Inferior parietal cortex (tissue), 1 donor: ENCODE data around the gene SPTSSA.
"Not testable (repeated sequence)": the region's sequence is repeated elsewhere in the genome, so short reads cannot be mapped to it uniquely, and the experiment has no call there.

Experiments used
- DNase-seq: peaks from one replicate; pipeline ENCODE4 v3.0.0-alpha.2; 2016; ENCODE audit errors: extremely low spot score

Gene SPTSSA

GRCh38 chr14:34426313-34427295 is 35.4 kb downstream of the SPTSSA start:
- no peak for DNase-seq

GRCh38 chr14:34425095-34425851 is 36.8 kb downstream of the SPTSSA start:
- DNase-seq, result no peak

GRCh38 chr14:34424488-34424887 is 37.6 kb downstream of the SPTSSA start:
- no peak for DNase-seq

- no peak for DNase-seq
Measured at GRCh38 chr14:34423445-34423844, 38.6 kb downstream of the SPTSSA start.

GRCh38 chr14:34420547-34421150 is 41.4 kb downstream of the SPTSSA start:
- no peak for DNase-seq

GRCh38 chr14:34409721-34410120 is 52.3 kb downstream of the SPTSSA start:
- DNase-seq, result no peak

- no peak for DNase-seq
Measured at GRCh38 chr14:34407951-34408350, 54.1 kb downstream of the SPTSSA start.

GRCh38 chr14:34404416-34404815 is 57.6 kb downstream of the SPTSSA start:
- DNase-seq, result no peak

GRCh38 chr14:34403646-34404045 is 58.4 kb downstream of the SPTSSA start:
- DNase-seq, result no peak

GRCh38 chr14:34398024-34398423 is 64.0 kb downstream of the SPTSSA start:
- DNase-seq, result no peak

- no peak for DNase-seq
Measured at GRCh38 chr14:34387974-34388516, 74.0 kb downstream of the SPTSSA start.

GRCh38 chr14:34386865-34387485 is 75.1 kb downstream of the SPTSSA start:
- DNase-seq, result no peak

- not testable (repeated sequence) for DNase-seq
Measured at GRCh38 chr14:34385881-34386280, 76.2 kb downstream of the SPTSSA start.

- no peak for DNase-seq
Measured at GRCh38 chr14:34383839-34384238, 78.2 kb downstream of the SPTSSA start.
